GM06990 (cell line): ENCODE data around the gene ADGRD1.

Experiments used
- DNase-seq: peaks from one replicate; pipeline ENCODE4 v3.0.0-alpha.2; 2011; ENCODE audit not compliant: insufficient read length; ENCODE audit errors: extremely low read depth
- H3K27me3 ChIP-seq: replicated peaks from 2 replicates; pipeline ENCODE4 v1.6.0; 2011; ENCODE audit warnings: low read length; ENCODE audit not compliant: control insufficient read depth, insufficient read depth
- H3K36me3 ChIP-seq: 2 replicates; pipeline ENCODE4 v1.5.1; 2011; ENCODE audit warnings: low read length; ENCODE audit not compliant: control insufficient read depth, insufficient read depth
- H3K4me3 ChIP-seq: replicated peaks from 2 replicates; pipeline ENCODE4 v1.5.1; 2011; ENCODE audit warnings: low read depth, mild to moderate bottlenecking, control low read depth, low read length
- CTCF ChIP-seq: IDR thresholded peaks from 2 replicates; pipeline ENCODE4 v1.5.1; 2011; ENCODE audit warnings: low read length, control low read depth, mild to moderate bottlenecking, inconsistent platforms; ENCODE audit not compliant: insufficient read depth, poor library complexity, severe bottlenecking

Gene ADGRD1

GRCh38 chr12:131174901-131175300 lies 221.2 kb downstream of the ADGRD1 start:
- Histone ChIP-seq H3K36me3 (no peaks in the 10 kb centered on the region), H3K4me3 (no peak overlapping the region), H3K27me3 (no peaks in the 10 kb centered on the region)
- DNase-seq: no peak
- TF ChIP-seq CTCF: no peak

DNA sequence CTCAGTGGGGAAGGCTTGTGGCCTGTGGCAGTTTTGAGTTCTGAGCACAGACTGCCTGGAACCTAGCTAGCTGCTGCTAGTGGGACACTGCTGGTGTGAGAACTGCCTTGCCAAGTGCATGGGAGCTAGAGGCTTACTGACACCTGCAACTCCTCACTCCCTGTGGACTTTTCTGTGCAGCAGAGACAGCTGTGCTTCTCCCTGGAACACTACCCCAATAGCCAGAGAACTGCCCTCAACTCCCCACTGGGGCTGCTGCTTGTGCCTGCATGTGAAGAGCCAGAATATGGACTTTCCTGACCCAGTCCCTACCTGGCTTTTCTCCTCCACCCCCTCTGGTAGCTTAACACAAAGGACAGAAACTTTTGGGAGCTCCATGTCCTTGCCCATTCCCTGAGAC lies 222.6 kb downstream of the ADGRD1 start:
- DNase-seq: no peak
- Histone ChIP-seq H3K4me3 (no peak overlapping the region), H3K27me3 (no peaks in the 10 kb centered on the region), H3K36me3 (no peaks in the 10 kb centered on the region)
- no peak for TF ChIP-seq CTCF

DNA sequence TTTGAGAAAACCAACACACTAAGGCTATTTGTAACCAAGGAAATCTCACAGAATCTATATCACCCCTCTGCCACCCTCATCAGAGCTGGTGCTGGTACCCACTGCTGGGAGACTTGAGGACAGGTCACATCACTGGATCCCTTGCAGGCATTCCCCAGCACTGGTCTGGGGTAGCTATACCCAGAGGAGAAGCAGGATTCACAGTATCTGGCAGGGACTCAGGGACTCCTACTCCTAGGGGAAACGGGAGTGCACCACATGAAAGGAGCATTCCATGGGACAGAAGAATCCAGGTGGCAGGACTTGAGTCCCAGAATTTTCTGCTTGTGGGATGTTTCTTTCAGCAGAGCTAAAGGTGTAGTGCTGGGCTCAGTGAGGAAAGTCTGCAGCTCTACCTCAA lies 223.2 kb downstream of the ADGRD1 start:
- no peak overlapping the region for H3K4me3 ChIP-seq
- H3K27me3 ChIP-seq: no peaks in the 10 kb centered on the region
- H3K36me3 ChIP-seq: no peaks in the 10 kb centered on the region
- no peak for DNase-seq
- no peak for TF ChIP-seq CTCF

GRCh38 chr12:131177599-131177998 lies 223.9 kb downstream of the ADGRD1 start:
- Histone ChIP-seq H3K27me3 (no peaks in the 10 kb centered on the region), H3K4me3 (no peak overlapping the region), H3K36me3 (no peaks in the 10 kb centered on the region)
- no peak for TF ChIP-seq CTCF
- DNase-seq: no peak

GRCh38 chr12:131187602-131188001 lies 233.9 kb downstream of the ADGRD1 start:
- no peak overlapping the region for H3K4me3 ChIP-seq
- no peak for TF ChIP-seq CTCF
- no peaks in the 10 kb centered on the region for H3K27me3 ChIP-seq
- no peaks in the 10 kb centered on the region for H3K36me3 ChIP-seq
- no peak for DNase-seq
